GM12878 (cell line): Measurements from ENCODE around the gene JADE3. TPM values are rescaled to one million over a fixed set of nuclear protein-coding genes. Genes with fewer than 3 reads are reported as not detected.

Source experiments
- BMI1 ChIP-seq: fragments of 450-650 bp; IDR thresholded peaks from 2 replicates; pipeline ENCODE4 v1.6.1; 2016; ENCODE audit warnings: mild to moderate bottlenecking, moderate library complexity, borderline replicate concordance
- CHD2 ChIP-seq: IDR thresholded peaks from 2 replicates; pipeline ENCODE4 v1.6.1; 2011; ENCODE audit warnings: low read depth, low read length, improper control_type of control experiment, borderline replicate concordance
- CREB1 ChIP-seq: IDR thresholded peaks from 2 replicates; pipeline ENCODE4 v1.6.1; 2012; ENCODE audit warnings: low read depth, mild to moderate bottlenecking, inconsistent platforms
- EGR1 ChIP-seq, 2 experiments: IDR thresholded peaks; 1 replicate in 1 of 2; 2 replicates in 1 of 2; pipeline ENCODE4 v1.6.1; 2011 to 2012; ENCODE audit warnings: low read depth in 2 of 2, low read length in 2 of 2, borderline replicate concordance in 1 of 2, mild to moderate bottlenecking in 1 of 2, moderate library complexity in 1 of 2
- FOXK2 ChIP-seq: fragments of 450-650 bp; IDR thresholded peaks from 2 replicates; pipeline ENCODE4 v1.6.1; 2017; ENCODE audit warnings: mild to moderate bottlenecking, moderate library complexity
- HDAC6 ChIP-seq: fragments of 200-600 bp; sonication (generic); IDR thresholded peaks from one replicate; pipeline ENCODE4 v1.8.0; 2017; ENCODE audit warnings: antibody characterized with exemption; ENCODE audit not compliant: unreplicated experiment
- IRF4 ChIP-seq: IDR thresholded peaks from 2 replicates; pipeline ENCODE4 v1.6.1; 2011; ENCODE audit warnings: low read depth, low read length
- KLF5 ChIP-seq: fragments of 450-650 bp; IDR thresholded peaks from 2 replicates; pipeline ENCODE4 v1.6.1; 2014; ENCODE audit warnings: mild to moderate bottlenecking; ENCODE audit not compliant: partially characterized antibody
- MXI1 ChIP-seq: fragments of 150-350 bp; IDR thresholded peaks from 2 replicates; pipeline ENCODE4 v1.6.1; 2011; ENCODE audit warnings: low read depth, mild to moderate bottlenecking, inconsistent platforms, low read length, improper control_type of control experiment
- NR2C1 ChIP-seq: fragments of 450-650 bp; IDR thresholded peaks from 2 replicates; pipeline ENCODE4 v1.6.1; 2017; ENCODE audit warnings: antibody characterized with exemption, mild to moderate bottlenecking, moderate library complexity
- NR2F1 ChIP-seq: fragments of 450-650 bp; conservative IDR thresholded peaks from 2 replicates; pipeline ENCODE4 v1.6.1; 2017; ENCODE audit warnings: mild to moderate bottlenecking
- RELA ChIP-seq: fragments of 450-650 bp; IDR thresholded peaks from 2 replicates; pipeline ENCODE4 v1.8.0; 2014; ENCODE audit warnings: borderline replicate concordance; ENCODE audit not compliant: partially characterized antibody
- SIX5 ChIP-seq: IDR thresholded peaks from 2 replicates; pipeline ENCODE4 v1.6.1; 2011; ENCODE audit warnings: mild to moderate bottlenecking, low read depth, low read length, moderate library complexity; ENCODE audit not compliant: severe bottlenecking
- SREBF1 ChIP-seq: IDR thresholded peaks from 2 replicates; pipeline ENCODE4 v1.6.1; 2012; ENCODE audit warnings: mild to moderate bottlenecking, low read length
- TCF3 ChIP-seq: IDR thresholded peaks from 2 replicates; pipeline ENCODE4 v1.6.1; 2012; ENCODE audit warnings: low read depth, mild to moderate bottlenecking, low read length, borderline replicate concordance; ENCODE audit not compliant: insufficient read depth
- TCF7 ChIP-seq: IDR thresholded peaks from 2 replicates; pipeline ENCODE4 v1.6.1; 2014; ENCODE audit warnings: antibody characterized with exemption, borderline replicate concordance
- polyA plus RNA-seq, 11 experiments: library from polyadenylated mRNA; depleted of rRNA in 4 of 11; unstranded in 6 of 11; stranded (reverse) in 5 of 11; fragments of >200 nt; fragmentation: Nextera tagmentation in 4 of 11; fragmentation: Illumina TruSeq in 1 of 11; extraction: Ambion mirVana in 4 of 11; extraction: Trizol in 1 of 11; gene quantifications; 1 replicate in 1 of 11; 2 replicates in 10 of 11; pipeline versions ENCODE4 v1.2.1 to v1.2.3, GENCODE V29; 2011 to 2016; ENCODE audit warnings: inconsistent platforms in 2 of 11, missing spikeins in 2 of 11, low read depth in 1 of 11
- total RNA-seq, 4 experiments: library from RNA; depleted of rRNA in 3 of 4; stranded (reverse); fragments of >200 nt in 3 of 4; fragmentation: Illumina TruSeq in 1 of 4; extraction: Trizol in 1 of 4; gene quantifications; 2 replicates each; pipeline versions ENCODE4 v1.2.1 to v1.2.3, GENCODE V29; 2013 to 2021
- TF ChIP-seq, protein P1 (sequence below): fragments of 450-650 bp; formaldehyde crosslinking; IDR thresholded peaks from 2 replicates; pipeline ENCODE4 v1.5.0; 2022; ENCODE audit warnings: mild to moderate bottlenecking, missing genetic modification characterization
- TF ChIP-seq, protein P2 (sequence below): fragments of 450-650 bp; IDR thresholded peaks from 2 replicates; pipeline ENCODE4 v1.6.1; 2017; ENCODE audit warnings: mild to moderate bottlenecking
- TF ChIP-seq, protein P3 (sequence below): fragments of 450-650 bp; IDR thresholded peaks from 2 replicates; pipeline ENCODE4 v1.6.1; 2018; ENCODE audit warnings: mild to moderate bottlenecking, low read depth, moderate library complexity; ENCODE audit not compliant: partially characterized antibody
- TF ChIP-seq, protein P4 (sequence below): fragments of 150-350 bp; IDR thresholded peaks from 2 replicates; pipeline ENCODE4 v1.6.1; 2016; ENCODE audit warnings: low read depth, low read length

JADE3 gene
- total and polyA plus RNA-seq, 10 of the 15 experiments (the other 5 are each of a cell fraction or from before 2014, with no cell fraction given) = 0.06 to 13.0 (median 0.65) TPM

DNA sequence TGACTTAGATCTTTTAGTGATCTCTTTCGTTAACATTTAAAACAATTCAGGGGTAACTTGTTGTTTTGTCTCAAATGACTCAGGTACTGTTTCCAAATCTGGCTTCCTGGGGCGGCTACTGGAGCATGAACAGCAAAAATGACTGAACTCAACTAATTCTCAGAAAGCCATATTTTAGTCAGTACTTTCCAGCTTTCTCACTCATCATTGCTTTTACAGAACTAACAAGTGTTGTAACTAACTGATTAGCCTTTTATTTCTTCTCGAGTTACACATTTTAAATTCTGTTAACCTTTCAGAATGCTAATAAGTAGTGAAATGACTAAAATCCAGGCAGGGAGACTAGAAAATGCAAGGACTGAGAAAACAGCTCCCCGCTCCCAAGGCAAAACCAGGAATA is 55.3 kb downstream of the JADE3 start (continued):
- TF ChIP-seq, protein P1, sequence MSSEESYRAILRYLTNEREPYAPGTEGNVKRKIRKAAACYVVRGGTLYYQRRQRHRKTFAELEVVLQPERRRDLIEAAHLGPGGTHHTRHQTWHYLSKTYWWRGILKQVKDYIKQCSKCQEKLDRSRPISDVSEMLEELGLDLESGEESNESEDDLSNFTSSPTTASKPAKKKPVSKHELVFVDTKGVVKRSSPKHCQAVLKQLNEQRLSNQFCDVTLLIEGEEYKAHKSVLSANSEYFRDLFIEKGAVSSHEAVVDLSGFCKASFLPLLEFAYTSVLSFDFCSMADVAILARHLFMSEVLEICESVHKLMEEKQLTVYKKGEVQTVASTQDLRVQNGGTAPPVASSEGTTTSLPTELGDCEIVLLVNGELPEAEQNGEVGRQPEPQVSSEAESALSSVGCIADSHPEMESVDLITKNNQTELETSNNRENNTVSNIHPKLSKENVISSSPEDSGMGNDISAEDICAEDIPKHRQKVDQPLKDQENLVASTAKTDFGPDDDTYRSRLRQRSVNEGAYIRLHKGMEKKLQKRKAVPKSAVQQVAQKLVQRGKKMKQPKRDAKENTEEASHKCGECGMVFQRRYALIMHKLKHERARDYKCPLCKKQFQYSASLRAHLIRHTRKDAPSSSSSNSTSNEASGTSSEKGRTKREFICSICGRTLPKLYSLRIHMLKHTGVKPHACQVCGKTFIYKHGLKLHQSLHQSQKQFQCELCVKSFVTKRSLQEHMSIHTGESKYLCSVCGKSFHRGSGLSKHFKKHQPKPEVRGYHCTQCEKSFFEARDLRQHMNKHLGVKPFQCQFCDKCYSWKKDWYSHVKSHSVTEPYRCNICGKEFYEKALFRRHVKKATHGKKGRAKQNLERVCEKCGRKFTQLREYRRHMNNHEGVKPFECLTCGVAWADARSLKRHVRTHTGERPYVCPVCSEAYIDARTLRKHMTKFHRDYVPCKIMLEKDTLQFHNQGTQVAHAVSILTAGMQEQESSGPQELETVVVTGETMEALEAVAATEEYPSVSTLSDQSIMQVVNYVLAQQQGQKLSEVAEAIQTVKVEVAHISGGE (CRISPR knock-in tag) = no peak
- TF ChIP-seq EGR1 (IDR thresholded peaks at IDR 0.05; ENCODE audit: borderline replicate concordance in 1 of 2, low read depth in 2 of 2, low read length in 2 of 2) (no peak), SREBF1 (peak; percentile 92), SIX5 (no peak), RELA (no peak), CREB1 (no peak), TCF7 (no peak; the same call in 1 of the 2 replicates), KLF5 (no peak), IRF4 (peak; percentile 95), TCF3 (peak; percentile 56; the same call in 1 of the 2 replicates), CHD2 (no peak), FOXK2 (no peak), NR2C1 (no peak), HDAC6 (no peak), NR2F1 (peak; percentile 93), BMI1 (peak; percentile 46; the same call in 1 of the 2 replicates), MXI1 (no peak)
- TF ChIP-seq, protein P2, sequence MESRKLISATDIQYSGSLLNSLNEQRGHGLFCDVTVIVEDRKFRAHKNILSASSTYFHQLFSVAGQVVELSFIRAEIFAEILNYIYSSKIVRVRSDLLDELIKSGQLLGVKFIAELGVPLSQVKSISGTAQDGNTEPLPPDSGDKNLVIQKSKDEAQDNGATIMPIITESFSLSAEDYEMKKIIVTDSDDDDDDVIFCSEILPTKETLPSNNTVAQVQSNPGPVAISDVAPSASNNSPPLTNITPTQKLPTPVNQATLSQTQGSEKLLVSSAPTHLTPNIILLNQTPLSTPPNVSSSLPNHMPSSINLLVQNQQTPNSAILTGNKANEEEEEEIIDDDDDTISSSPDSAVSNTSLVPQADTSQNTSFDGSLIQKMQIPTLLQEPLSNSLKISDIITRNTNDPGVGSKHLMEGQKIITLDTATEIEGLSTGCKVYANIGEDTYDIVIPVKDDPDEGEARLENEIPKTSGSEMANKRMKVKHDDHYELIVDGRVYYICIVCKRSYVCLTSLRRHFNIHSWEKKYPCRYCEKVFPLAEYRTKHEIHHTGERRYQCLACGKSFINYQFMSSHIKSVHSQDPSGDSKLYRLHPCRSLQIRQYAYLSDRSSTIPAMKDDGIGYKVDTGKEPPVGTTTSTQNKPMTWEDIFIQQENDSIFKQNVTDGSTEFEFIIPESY = no peak
- TF ChIP-seq, protein P3, sequence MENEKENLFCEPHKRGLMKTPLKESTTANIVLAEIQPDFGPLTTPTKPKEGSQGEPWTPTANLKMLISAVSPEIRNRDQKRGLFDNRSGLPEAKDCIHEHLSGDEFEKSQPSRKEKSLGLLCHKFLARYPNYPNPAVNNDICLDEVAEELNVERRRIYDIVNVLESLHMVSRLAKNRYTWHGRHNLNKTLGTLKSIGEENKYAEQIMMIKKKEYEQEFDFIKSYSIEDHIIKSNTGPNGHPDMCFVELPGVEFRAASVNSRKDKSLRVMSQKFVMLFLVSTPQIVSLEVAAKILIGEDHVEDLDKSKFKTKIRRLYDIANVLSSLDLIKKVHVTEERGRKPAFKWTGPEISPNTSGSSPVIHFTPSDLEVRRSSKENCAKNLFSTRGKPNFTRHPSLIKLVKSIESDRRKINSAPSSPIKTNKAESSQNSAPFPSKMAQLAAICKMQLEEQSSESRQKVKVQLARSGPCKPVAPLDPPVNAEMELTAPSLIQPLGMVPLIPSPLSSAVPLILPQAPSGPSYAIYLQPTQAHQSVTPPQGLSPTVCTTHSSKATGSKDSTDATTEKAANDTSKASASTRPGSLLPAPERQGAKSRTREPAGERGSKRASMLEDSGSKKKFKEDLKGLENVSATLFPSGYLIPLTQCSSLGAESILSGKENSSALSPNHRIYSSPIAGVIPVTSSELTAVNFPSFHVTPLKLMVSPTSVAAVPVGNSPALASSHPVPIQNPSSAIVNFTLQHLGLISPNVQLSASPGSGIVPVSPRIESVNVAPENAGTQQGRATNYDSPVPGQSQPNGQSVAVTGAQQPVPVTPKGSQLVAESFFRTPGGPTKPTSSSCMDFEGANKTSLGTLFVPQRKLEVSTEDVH = no peak
- TF ChIP-seq, protein P4, sequence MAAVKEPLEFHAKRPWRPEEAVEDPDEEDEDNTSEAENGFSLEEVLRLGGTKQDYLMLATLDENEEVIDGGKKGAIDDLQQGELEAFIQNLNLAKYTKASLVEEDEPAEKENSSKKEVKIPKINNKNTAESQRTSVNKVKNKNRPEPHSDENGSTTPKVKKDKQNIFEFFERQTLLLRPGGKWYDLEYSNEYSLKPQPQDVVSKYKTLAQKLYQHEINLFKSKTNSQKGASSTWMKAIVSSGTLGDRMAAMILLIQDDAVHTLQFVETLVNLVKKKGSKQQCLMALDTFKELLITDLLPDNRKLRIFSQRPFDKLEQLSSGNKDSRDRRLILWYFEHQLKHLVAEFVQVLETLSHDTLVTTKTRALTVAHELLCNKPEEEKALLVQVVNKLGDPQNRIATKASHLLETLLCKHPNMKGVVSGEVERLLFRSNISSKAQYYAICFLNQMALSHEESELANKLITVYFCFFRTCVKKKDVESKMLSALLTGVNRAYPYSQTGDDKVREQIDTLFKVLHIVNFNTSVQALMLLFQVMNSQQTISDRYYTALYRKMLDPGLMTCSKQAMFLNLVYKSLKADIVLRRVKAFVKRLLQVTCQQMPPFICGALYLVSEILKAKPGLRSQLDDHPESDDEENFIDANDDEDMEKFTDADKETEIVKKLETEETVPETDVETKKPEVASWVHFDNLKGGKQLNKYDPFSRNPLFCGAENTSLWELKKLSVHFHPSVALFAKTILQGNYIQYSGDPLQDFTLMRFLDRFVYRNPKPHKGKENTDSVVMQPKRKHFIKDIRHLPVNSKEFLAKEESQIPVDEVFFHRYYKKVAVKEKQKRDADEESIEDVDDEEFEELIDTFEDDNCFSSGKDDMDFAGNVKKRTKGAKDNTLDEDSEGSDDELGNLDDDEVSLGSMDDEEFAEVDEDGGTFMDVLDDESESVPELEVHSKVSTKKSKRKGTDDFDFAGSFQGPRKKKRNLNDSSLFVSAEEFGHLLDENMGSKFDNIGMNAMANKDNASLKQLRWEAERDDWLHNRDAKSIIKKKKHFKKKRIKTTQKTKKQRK = no peak
